Measurements from ENCODE around the gene MAPKAP1.

Gene MAPKAP1

DNA sequence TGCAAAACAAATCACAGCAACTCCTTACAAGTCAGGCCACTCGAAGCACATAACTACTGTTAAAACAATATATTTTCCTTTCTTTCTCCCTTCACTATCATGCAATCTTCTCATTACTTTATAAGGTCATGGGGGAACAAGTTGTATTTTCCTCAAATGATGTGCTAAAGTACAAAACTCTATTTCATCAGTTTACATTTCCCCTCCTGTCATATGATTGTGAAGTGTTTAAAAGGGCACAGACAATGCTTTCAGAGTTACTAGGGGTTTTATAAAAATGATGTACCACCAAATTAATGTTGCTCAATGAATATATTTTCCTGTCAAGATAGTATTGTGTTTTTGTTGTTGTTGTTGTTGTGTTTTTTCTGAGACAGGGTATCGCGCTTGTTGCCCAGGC lies 34.1 kb downstream of the MAPKAP1 start:
- DNase-seq = no peak

DNA sequence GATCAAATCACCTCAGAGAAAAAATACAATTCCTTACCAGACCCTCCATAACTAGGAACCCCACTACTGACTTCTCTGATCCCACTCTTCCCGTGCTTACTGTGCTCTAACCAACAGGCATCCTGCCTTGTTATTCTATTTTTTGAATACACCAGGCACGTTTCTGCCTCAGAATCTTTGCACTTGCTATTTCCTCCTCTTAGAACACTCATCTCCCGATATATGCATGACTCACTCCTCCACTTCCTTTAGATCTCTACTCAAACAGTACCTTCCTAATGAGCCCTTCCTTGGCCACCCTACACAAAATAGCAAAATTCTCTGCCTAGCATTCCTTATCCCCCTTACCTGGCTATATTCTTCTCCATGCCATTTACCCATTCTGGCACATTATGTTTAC lies 43.9 kb downstream of the MAPKAP1 start:
- no peak for DNase-seq

DNA sequence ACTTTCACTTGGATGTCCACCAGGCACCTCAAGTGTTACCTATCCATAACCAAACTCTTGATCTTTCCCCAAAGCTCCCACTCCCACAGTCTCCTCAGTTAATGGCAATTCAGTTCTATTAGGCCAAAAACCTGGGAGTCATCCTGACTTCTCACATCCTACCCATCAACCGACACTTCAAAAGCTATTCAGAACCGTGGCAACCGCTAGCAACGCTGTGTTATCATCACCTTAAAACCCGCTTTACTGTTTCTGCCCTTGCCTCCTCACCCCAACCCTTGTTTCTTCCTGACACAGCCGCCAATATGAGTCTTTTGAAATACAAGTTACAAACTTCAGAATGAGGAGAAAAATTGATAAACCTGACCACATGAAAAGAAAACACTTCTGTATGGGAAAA lies 46.5 kb downstream of the MAPKAP1 start:
- DNase-seq = no peak

DNA sequence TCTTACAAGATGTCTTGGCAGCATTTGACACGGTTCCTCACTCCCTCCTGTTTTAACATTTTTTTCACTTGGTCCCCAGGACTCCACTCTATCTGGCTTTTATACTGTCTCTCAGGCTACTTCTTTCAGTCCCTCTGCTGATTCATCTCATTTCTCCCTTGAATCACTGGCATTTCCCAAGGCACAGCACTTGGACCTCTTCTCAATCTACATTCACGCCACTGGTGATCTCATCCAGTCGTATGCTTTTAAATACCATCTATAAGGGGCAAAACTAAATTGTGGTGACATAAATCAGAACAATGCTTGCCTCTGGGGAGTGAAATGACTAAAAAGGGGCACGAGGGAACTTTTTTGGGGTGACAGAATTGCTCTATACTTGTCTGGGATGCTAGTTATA lies 47.1 kb downstream of the MAPKAP1 start:
- DNase-seq = no peak

DNA sequence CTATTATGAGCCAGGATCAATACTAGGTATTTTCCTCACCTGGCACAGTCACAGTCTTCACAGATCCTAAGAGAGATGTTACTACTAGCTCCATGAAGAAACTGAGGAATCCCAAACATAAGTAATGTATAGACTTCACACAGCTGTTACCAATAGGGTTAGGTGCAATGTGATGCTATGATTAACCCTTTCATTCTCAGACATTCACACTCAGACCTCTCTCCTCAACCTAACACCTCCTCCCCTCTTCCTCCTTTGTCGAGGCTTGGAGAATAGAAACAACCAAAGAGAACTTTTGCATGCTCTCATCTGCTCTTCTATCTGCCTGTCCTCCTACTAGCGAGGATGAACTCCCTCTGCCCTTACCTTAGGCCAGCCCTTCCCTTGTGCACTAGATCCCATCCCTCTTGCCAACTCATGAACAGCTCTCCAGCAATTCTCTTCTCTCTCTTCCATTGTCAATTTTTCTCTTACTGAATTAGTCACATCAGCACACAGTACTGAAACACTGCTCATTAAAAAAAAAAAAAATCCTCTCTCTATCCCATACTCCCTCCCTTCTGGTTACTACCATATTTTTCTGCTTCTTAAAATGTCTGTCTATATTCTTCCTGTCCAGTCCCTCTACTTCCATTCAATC lies 47.7 kb downstream of the MAPKAP1 start:
- DNase-seq = no peak

DNA sequence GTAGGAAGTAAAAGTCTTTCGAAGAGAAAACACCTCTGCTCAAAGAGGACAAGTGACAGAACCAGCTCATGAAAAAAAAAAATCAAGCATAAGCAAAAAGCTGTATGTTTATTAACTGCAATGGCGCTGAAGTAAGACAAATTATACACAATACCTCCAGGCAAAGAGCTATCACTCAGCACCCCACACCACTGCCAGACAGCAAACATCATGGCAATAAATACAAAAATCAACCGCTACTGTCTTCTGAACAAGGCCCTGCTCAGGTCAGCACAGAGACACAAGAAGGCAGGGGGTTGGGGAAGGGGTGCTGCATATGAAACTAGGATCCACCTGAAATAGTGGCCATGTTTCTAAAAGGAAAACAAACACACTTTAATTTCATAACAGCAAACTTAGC lies 50.4 kb downstream of the MAPKAP1 start:
- no peak for DNase-seq

DNA sequence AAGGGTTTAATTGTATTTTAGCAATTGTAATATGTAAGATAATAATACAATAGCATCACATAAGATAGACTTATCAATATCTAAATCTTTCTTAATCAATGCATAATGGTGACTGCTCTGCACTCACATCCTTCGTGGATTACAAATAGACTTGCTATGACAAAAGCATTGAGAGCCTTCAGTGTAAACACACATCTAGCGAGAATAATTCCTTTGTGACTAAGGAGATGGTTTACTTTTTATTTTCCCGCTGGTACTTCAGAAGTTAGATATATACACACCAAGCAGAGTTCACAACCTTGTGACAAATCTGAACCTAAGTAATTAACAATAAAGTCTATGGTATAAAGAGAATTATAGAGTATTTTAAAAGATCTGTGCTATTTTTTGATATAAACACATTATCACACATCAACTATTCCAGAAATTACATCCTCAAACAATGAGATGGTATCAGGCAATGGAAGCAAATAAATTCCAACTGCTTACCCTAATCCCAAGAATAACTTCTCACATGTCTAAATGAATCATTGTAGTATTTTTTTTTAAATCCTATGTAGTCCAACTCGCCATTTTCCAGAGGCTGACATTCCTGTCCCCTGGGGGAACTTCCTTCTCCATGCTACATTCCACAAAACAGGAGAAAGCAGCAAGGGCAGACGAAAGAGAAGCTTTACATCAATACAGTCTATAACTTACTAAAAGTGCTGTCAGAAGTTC lies 51.2 kb downstream of the MAPKAP1 start:
- no peak for DNase-seq

DNA sequence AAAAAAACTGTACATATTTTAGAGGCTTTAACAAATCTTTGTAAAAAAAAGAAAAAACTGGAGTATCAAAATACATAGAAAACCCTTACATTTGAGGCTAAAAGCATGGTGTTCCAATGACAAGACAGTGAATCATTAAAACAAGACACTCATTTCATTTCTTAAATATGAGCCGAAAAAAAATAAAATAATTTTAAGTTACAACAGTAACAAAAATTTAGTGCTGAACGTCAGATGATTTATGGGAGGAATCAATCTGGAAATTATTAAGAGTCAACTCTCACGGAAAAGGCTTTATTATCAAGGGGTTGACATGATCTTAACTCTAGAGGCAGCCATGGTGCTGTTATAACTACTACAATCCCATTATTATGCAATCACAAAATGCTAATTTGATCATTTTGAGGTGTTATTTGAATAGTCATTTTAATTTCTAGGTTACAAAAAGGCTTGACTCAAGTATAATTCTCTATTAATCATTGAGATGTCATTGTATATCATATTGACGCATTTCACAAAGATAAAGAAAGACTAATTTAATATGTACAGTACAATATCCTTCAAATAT lies 51.9 kb downstream of the MAPKAP1 start:
- no peak for DNase-seq

DNA sequence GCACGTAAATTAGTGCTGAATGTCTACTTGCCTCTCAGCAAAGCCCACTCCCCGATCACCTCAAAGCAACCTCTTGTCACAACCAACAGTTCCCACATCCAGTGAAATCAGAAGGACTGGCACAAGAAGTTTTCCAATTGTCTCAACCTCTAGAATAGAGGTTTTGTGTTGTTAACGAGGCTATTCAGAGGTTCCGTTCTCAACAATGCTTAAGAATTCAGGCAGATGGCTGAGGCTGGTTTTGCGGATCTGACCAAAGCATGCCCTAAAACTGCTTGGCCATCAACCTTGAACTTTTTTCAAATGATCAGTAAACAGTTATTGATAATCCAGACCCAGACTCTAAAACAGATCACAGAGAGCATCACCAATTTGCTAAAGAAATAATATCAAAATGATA lies 52.9 kb downstream of the MAPKAP1 start:
- DNase-seq = no peak

DNA sequence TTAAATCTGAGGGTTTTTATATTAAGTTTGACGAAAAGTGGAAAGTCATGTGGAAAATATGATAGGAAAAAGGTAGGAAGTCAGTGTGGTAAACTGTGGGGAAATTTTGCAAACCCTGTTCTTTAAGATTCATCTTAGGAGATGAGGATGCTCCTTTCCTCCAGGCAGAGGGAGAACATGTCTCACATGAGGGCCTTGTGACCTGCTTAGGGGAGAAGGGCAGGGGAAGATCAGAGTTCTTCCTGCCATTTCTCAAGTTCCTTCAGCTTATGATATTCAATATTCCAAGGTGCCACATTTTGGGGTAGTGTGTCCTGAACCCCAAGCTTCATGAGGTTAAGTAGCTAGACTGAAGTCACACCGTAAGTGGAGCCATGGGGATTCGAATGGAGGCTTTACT lies 53.7 kb downstream of the MAPKAP1 start:
- DNase-seq = no peak

DNA sequence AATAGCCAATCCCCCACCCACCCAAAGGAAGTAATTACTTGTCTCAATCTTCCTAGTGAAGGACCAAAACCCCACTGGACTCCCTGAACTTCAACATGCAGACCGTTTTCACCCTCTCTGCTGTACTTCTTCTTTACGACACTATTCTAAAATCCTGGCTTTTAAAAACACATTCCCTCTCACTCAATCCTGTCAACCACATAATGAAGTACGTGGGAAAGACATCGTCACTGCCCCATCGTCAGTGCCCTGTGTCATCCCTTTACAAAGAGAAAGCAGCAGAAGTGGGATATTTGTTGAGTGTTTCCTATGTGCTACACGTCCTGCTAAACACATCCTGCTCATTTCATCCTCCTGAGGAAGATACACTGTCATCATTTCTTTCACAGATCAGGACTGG lies 54.2 kb downstream of the MAPKAP1 start:
- DNase-seq = no peak

DNA sequence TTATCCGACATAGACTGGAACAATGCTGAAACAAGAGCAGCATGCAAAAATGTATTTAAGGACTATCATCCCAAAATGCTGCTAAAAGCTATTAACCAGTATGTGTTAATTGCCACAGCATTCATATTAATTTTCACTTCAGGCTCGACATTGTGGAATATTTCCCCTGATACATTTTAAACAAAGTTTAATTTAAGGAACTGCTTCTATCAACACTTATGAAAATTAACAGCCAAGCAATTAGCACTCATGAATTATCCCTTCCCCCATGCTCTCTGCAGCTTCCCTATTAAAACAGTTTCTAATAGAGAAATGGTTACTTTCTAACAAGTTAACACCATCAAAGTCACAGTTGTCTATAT lies 54.8 kb downstream of the MAPKAP1 start:
- no peak for DNase-seq

DNA sequence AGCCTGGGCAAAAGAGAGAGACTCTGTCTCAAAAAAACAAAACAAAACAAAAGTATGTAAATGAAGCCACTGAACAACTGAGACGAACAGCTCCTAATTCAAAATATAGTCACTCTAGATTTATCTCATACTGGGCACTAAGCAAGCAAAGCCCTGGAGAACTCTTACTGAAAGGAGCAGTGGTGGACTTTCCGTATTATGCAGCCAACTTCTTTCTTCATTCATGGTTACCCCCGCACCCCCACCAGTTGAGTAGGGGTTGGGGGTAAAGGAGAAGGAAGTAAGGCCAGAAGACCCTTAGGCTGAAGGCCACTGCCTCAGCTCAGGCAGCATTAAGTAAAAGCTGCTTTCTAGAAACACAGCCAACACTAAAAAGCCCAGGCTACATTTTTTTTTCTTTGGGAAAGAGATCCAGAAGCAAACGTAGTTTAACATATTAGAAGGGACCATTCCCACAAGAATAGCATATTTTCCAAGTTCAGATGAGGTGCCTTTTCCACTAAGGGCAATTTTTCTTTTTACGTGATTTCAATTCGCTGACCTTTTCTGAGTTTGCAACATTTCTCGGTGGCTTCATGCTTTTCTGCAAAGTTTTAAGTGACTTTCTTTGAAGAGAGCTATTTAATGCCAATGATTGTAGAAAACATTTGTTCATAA lies 55.3 kb downstream of the MAPKAP1 start:
- DNase-seq = no peak

DNA sequence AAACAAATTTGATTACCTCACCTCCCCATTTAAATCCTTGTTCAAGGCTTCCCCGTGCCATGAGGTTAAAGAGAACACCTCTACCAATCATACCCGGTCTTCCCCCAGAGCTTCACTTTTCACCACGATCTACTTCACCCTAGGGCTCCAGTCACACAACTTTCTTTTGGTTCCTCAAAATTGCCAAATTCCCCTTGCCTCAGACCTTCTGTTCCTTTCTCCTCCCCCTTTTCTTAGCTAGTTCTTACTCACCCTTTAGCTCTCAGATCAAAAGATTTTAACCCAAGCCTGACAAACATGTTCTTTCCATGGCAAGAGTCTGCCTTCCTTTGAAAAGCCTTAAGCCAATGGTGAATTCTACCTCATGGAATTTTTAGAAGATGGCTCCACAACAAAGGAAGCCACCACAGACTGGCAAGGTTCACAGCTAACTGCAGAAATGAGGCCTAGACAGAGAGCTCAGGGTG lies 56.7 kb downstream of the MAPKAP1 start:
- no peak for DNase-seq

DNA sequence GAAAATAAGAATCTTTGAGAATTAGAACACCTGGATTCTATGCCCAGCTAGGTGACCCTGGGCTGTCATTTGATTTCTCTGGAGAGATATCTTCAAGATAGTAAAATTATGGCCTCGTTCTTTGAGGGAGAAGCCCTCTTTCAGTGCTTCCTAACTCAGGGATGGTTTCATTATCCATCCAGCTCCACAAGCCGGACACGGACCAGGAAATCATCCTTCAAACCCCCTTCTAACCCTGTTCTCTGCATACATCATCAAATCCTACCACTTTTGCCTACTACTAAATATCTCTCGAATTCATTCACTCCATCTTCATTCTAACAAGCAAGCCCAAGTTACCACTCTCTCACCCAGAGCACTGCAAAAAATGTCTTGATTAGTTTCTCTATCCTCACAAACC lies 57.2 kb downstream of the MAPKAP1 start:
- DNase-seq = no peak

DNA sequence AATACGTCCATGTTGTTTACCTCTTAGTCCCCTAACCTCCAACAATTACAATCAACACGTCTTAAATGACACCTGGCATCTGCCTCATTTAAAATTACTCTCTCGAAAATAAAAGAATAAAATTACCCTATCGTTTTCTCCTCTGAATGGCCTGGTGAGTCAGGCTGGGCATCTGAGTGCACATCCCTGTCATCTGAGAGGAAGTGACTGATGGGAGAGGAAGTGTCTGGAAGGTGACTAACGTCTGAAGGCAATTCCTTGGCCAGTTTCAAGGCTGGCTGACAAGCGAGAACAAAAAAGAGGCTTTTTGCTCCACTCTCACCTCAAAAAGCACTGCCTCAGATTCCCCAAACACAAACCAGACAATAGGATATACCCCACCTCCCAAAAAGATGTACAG lies 57.7 kb downstream of the MAPKAP1 start:
- DNase-seq = no peak

DNA sequence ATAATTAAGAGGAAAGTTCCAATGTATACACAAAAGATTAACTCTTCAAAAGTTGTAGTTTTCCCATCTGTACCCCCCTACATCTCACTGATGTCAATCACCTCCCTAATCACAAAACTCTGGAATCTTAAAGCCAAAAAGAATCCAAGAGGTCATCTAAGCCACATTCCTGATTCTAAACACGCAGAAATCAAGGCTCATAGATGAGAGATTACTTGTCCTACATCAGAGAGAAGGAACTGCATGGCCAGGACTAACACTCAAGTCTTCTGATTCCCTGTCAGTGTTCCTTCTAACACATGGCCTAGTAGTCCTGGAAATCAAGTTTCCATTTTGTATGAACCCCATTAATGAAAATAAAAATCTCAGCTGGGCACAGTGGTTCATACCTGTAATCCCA lies 58.7 kb downstream of the MAPKAP1 start:
- no peak for DNase-seq

DNA sequence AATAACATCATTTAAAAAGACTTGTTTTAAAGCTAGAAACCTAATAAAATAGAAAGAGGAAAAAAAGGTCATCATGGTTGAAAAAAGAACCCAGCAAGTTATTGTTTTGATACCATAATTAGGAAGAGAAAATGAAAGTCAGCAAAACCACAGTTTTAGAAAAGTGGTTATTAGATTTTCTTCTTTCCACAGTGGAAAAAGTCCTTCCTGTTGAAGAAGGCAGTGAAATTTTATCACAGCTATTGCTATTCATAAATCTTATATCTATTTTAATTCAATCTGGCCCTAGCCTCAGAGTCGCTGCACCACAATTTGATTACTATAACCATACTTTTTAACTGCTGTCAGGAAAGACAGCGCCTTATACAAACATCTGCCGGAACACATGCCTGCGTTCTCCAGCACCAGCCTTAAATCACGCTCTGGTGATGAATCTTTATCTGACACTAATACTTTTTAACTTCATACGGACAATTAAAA lies 60.3 kb downstream of the MAPKAP1 start:
- DNase-seq = no peak

DNA sequence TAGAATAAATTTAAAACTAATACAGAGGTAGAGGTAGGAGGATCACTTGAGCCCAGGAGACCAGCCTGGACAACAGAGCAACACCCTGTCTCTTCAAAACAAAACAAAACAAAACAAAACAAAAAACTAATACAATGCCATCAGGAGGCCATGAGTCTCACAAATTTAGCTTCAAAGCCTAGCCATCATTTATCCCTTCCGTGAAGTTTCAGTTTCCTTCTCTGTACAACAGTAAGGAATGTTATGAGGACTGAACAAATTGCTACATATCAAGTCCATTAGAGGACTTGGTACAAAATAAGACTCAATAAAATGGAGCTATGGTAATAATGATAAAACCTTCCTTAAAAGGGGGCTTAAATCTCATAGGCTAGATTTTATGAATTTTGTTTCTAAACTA lies 60.8 kb downstream of the MAPKAP1 start:
- DNase-seq = no peak

DNA sequence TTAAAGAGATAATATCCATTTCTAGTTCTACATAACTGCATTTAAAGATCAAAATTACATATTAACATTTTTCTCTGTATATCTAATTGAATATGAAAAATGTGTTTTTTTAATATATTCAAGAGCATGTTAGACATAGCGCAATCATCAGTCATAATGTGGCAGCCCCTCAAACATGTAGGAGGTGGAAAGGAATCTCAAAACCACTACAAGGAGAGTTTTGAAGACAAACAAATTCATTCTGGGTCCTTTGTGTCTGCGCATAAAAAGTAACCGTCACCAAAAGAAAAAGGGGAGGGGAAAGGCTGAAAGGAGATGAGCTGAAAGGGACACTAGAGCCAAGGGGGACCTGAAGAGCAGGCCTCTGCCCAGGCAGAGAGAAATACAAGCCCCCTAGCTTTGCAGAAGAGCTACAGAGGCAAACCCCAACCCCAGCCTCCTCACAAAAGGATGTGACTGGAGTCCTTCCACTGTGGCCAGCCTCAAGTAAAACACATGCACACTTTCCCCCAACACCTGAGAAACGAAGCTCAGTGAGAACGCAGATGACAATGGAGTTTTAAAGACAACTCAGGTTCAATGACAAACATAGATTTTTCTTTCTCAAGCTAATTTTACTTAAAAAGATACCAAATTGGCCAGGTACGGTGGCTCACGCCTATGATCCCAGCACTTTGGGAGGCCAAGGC lies 62.0 kb downstream of the MAPKAP1 start:
- DNase-seq = no peak

DNA sequence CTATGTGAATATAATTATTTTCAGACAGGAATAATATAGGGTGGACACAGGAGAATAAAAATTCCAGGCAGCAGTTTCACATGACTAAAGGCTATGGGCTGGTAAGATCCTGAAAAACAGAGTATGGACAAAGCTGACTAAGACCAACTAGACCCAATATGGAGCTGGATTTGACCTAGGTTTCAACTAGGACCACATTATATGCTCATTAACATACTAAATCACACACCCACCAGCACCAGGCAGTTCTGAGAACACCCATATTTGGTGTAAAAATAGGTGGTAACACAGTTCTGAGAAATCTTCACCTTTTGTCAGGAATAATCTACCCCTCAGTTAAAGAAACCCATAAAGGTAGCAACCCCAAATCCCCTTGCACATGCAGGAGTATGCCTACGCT lies 64.7 kb downstream of the MAPKAP1 start:
- DNase-seq = no peak

DNA sequence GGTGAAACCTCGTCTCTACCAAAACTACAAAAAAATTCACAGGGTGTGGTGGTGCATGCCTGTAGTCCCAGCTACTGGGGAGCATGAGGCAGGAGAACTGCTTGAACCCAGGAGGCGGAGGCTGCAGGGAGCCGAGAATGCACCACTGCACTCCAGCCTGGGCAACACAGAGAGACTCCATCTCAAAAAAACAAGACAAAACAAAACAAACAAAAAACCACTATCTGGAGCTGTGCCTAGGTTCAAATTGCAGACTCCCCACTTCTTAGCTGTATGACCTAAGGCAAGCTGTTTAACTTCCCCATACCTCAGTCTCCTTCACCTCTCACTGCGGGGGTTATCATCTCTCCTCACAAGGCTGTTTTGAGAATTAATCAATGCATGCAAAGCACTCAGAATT lies 68.0 kb downstream of the MAPKAP1 start:
- DNase-seq = no peak
